AG08395 (cell line): ENCODE data around the gene CENATAC.
"Not testable (repeated sequence)": the region's sequence is repeated elsewhere in the genome, so short reads cannot be mapped to it uniquely, and the experiment has no call there.

Experiments used
- DNase-seq: peaks from one replicate; pipeline ENCODE4 v3.0.0; 2012; ENCODE audit warnings: mixed read lengths, low spot score

CENATAC gene

GRCh38 chr11:119054418-119054817 is 56.5 kb downstream of the CENATAC start:
- DNase-seq = no peak

GRCh38 chr11:119055901-119056300 is 58.0 kb downstream of the CENATAC start:
- DNase-seq = peak; percentile 48

- peak; percentile 13 for DNase-seq
Measured at GRCh38 chr11:119056421-119056999, 58.6 kb downstream of the CENATAC start.

- DNase-seq = peak; percentile 98
Measured at GRCh38 chr11:119057000-119057769, 59.2 kb downstream of the CENATAC start, which contains the start of gene HYOU1. Gene HYOU1, minus strand, starts transcription at chr11:119057205. Its CDS starts 1,045 bp downstream, at chr11:119056160.

GRCh38 chr11:119059128-119059527 is 61.2 kb downstream of the CENATAC start:
- not testable (repeated sequence) for DNase-seq

GRCh38 chr11:119061256-119061655 is 63.3 kb downstream of the CENATAC start:
- DNase-seq = no peak

- DNase-seq = peak; percentile 37
Measured at GRCh38 chr11:119062779-119063178, 64.8 kb downstream of the CENATAC start.

GRCh38 chr11:119065369-119065768 is 67.4 kb downstream of the CENATAC start:
- peak; percentile 51 for DNase-seq
